HUES48 (cell line): Measurements from ENCODE around the gene LRCH3.
"Not testable (repeated sequence)": the region's sequence is repeated elsewhere in the genome, so short reads cannot be mapped to it uniquely, and the experiment has no call there.

Experiments used
- H3K27ac ChIP-seq: one replicate; pipeline ENCODE4 v1.7.0; 2013; ENCODE audit warnings: low read depth, low read length, inconsistent platforms
- H3K27me3 ChIP-seq: 2 replicates; pipeline ENCODE4 v1.6.1; 2013; ENCODE audit warnings: mild to moderate bottlenecking, low read length; ENCODE audit not compliant: control insufficient read depth, insufficient read depth
- H3K36me3 ChIP-seq: 2 replicates; pipeline ENCODE4 v1.6.1; 2013; ENCODE audit warnings: low read length; ENCODE audit not compliant: control insufficient read depth, insufficient read depth
- H3K4me1 ChIP-seq: 2 replicates; pipeline ENCODE4 v1.6.1; 2013; ENCODE audit warnings: mild to moderate bottlenecking, low read length; ENCODE audit not compliant: control insufficient read depth, insufficient read depth
- H3K4me3 ChIP-seq: 2 replicates; pipeline ENCODE4 v1.5.1; 2013; ENCODE audit warnings: mild to moderate bottlenecking, low read depth, low read length
- H3K9ac ChIP-seq: 2 replicates; pipeline ENCODE4 v1.6.1; 2013; ENCODE audit warnings: mild to moderate bottlenecking, low read depth, low read length, moderate library complexity
- H3K9me3 ChIP-seq: 2 replicates; pipeline ENCODE4 v1.6.1; 2013; ENCODE audit warnings: low read length; ENCODE audit not compliant: control insufficient read depth, insufficient read depth

LRCH3 gene

DNA sequence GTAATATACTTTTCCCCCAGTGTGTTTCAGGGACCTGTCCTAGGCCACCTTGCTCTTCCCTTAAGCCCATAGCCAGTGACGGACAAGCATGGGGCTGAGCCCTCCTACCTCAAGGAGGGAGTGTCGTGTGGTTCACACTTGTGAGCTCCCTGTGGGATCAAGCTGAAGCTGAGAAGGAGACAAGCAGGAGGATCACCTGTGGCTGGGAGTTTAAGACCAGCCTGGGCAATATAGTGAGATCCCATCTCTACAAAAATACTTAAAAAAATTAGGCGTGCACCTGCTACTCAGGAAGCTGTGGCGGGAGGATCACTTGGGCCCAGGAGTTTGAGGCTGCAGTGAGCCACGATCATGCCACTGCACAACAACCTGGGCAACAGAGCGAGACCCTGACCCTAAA lies 82.3 kb downstream of the LRCH3 start:
- H3K9me3 ChIP-seq: no peaks in the 10 kb centered on the region
- H3K4me1 ChIP-seq: no peaks in the 10 kb centered on the region
- no peak overlapping the region for H3K27ac ChIP-seq
- H3K9ac ChIP-seq: no peak overlapping the region
- no peaks in the 10 kb centered on the region for H3K27me3 ChIP-seq
- peaks cover 70% of the 10 kb centered on the region for H3K36me3 ChIP-seq
- H3K4me3 ChIP-seq: no peak overlapping the region

DNA sequence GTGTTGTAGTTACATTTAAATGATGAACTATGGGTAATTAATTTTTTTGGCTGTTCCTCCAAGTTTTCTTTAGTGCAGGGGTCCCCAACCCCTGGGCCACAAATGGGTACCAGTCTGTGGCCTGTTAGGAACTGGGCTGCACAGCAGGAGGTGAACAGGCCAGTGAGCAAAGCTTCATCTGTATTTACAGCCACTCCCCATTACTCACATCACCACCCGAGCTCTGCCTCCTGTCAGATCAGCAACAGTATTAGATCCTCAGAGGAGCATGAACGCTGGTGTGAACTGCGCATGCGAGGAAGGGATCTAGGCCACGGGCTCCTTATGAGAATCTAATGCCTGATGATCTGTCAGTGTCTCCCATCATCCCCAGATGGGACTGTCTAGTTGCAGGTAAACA lies 83.0 kb downstream of the LRCH3 start:
- no peak overlapping the region for H3K9ac ChIP-seq
- no peak overlapping the region for H3K4me3 ChIP-seq
- H3K9me3 ChIP-seq: no peaks in the 10 kb centered on the region
- peaks cover 74% of the 10 kb centered on the region for H3K36me3 ChIP-seq
- no peaks in the 10 kb centered on the region for H3K4me1 ChIP-seq
- H3K27me3 ChIP-seq: no peaks in the 10 kb centered on the region; the same call in 1 of the 2 replicates
- no peak overlapping the region for H3K27ac ChIP-seq

DNA sequence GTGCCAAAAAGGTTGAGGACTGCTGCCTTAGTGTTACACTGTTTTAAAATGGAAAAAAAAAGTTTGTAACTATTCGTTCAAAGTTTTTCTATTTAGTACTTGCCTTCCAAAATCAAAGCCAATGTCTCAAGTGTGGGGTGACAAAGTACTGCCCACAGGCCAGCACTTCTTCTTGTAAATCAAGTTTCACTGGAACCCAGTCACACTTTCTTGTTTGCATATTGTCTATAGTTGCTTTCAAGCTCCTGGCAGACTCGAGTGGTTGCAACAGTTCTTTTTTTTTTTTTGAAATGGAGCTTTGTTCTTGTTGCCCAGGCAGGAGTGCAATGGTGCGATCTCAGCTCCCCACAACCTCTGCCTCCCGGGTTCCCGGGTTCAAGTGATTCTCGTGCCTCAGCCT lies 83.6 kb downstream of the LRCH3 start:
- H3K4me1 ChIP-seq: no peaks in the 10 kb centered on the region
- no peak overlapping the region for H3K9ac ChIP-seq
- H3K27ac ChIP-seq: no peak overlapping the region
- H3K27me3 ChIP-seq: no peaks in the 10 kb centered on the region; the same call in 1 of the 2 replicates
- no peak overlapping the region for H3K4me3 ChIP-seq
- H3K36me3 ChIP-seq: peaks cover 75% of the 10 kb centered on the region
- H3K9me3 ChIP-seq: no peaks in the 10 kb centered on the region

DNA sequence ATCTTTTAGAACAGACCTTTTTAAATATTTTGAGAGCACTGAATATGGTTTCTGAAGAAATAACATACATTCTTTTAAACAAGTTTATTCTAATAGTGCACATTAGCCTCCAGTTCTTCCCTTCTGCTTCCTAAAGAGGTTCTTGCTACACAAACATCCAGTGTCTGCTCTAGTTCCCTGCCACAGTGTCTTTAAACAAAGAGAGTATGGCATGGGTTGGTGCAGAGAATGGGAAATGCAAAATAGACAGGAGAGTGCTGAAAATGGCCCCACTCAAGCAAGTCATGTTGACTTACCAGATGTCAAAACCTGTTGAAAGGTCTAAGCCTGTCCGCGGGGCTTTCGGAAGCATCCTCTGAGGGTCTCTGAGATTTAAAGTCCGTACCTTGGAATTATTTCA lies 86.8 kb downstream of the LRCH3 start:
- no peaks in the 10 kb centered on the region for H3K9me3 ChIP-seq
- peaks cover 8% of the 10 kb centered on the region for H3K27me3 ChIP-seq
- no peak overlapping the region for H3K4me3 ChIP-seq
- peaks cover 28% of the 10 kb centered on the region for H3K4me1 ChIP-seq
- peaks cover 47% of the 10 kb centered on the region for H3K36me3 ChIP-seq
- no peak overlapping the region for H3K9ac ChIP-seq
- no peak overlapping the region for H3K27ac ChIP-seq

DNA sequence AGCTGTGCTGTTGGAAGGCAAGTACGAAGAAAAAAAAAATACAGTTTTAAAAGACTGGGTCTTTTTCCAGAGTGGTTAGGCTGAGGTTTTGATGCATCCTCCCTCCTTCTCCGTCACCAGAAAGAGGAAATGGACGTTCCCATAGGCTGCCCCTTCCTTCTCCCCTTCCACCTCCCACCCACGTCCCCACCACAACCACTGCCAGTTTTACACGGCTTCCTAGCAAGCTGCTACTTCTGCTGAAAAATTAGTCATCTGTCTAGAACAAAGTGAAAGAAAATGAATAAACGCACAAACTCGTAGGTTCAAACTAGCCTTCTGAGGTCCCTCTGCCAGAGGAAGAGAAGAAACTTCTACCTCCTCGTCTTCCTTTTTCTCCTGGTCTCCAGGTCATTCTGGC lies 87.4 kb downstream of the LRCH3 start:
- Histone ChIP-seq H3K4me3 (no peak overlapping the region), H3K27me3 (peaks cover 8% of the 10 kb centered on the region), H3K9ac (no peak overlapping the region), H3K9me3 (no peaks in the 10 kb centered on the region), H3K4me1 (peaks cover 33% of the 10 kb centered on the region), H3K36me3 (peaks cover 42% of the 10 kb centered on the region), H3K27ac (no peak overlapping the region)

DNA sequence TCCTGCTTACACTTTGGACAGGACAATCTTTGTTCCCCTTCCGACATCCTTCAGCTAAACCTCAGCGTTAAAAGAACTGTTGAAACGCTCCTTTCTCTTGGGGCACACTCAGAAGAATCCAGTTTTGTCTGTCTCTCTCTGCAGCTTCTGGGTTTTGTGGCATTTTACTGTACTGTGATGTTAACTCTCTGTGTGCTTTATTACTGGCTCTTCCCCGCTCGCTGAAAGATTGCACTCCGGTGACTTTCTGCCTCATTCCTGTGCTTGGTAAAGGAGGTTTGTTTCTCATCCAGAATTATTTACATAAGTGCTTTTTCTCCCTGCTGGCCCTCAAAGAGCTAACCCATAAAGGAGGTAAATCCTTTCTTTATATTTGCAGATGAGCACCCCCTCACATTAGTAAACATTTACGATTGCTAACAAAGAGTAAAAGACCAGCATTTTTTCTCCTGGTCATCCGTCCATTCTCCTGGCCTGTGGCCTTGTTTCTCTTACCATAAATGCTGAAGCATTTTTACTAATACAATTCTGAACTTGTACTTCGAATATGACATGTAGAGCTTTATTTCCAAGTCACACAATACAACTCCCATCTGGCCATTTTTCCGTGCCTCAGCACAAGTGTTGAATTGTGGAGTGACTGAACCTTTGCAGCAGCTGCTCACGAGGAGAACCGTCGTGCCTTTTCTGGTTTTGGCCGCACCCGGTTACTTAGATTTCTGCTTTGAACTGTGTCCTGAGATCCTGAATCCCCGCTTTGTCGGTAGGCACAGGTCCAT lies 89.6 kb downstream of the LRCH3 start:
- H3K4me3 ChIP-seq: no peak overlapping the region

GRCh38 chr3:197881270-197881969 lies 90.4 kb downstream of the LRCH3 start:
- Histone ChIP-seq H3K9me3 (no peaks in the 10 kb centered on the region), H3K4me1 (peaks cover 35% of the 10 kb centered on the region), H3K4me3 (no peak overlapping the region), H3K9ac (no peak overlapping the region), H3K36me3 (peaks cover 32% of the 10 kb centered on the region), H3K27me3 (peaks cover 8% of the 10 kb centered on the region), H3K27ac (peak overlapping the region; percentile 54)

More for the DNA sequence above, 89.6 kb downstream of the LRCH3 start:
- peaks cover 8% of the 10 kb centered on the region for H3K27me3 ChIP-seq
- no peak overlapping the region for H3K9ac ChIP-seq
- no peaks in the 10 kb centered on the region for H3K9me3 ChIP-seq
- H3K27ac ChIP-seq: peak overlapping the region; percentile 67
- peaks cover 39% of the 10 kb centered on the region for H3K36me3 ChIP-seq
- peaks cover 35% of the 10 kb centered on the region for H3K4me1 ChIP-seq

- no peak overlapping the region for H3K9ac ChIP-seq
- no peak overlapping the region for H3K4me3 ChIP-seq
- H3K27me3 ChIP-seq: peaks cover 8% of the 10 kb centered on the region
- peaks cover 29% of the 10 kb centered on the region for H3K36me3 ChIP-seq
- peaks cover 35% of the 10 kb centered on the region for H3K4me1 ChIP-seq
- no peaks in the 10 kb centered on the region for H3K9me3 ChIP-seq
- H3K27ac ChIP-seq: no peak overlapping the region
These were observed 90.9 kb downstream of the LRCH3 start for GRCh38 chr3:197881970-197882338.

- Histone ChIP-seq H3K27me3 (peaks cover 8% of the 10 kb centered on the region), H3K27ac (no peak overlapping the region), H3K9ac (no peak overlapping the region), H3K9me3 (no peaks in the 10 kb centered on the region), H3K4me1 (peaks cover 35% of the 10 kb centered on the region), H3K4me3 (no peak overlapping the region), H3K36me3 (peaks cover 27% of the 10 kb centered on the region)
These were observed 91.5 kb downstream of the LRCH3 start for GRCh38 chr3:197882586-197882985.

GRCh38 chr3:197883541-197883940 lies 92.5 kb downstream of the LRCH3 start:
- Histone ChIP-seq H3K36me3 (peaks cover 18% of the 10 kb centered on the region), H3K9me3 (no peaks in the 10 kb centered on the region), H3K27me3 (peaks cover 8% of the 10 kb centered on the region), H3K9ac (no peak overlapping the region), H3K4me3 (no peak overlapping the region), H3K27ac (no peak overlapping the region), H3K4me1 (peaks cover 35% of the 10 kb centered on the region)

GRCh38 chr3:197884330-197884729 lies 93.3 kb downstream of the LRCH3 start:
- not testable (repeated sequence) for H3K27me3 ChIP-seq, H3K4me3 ChIP-seq, H3K9ac ChIP-seq, H3K9me3 ChIP-seq, H3K27ac ChIP-seq
- Histone ChIP-seq H3K4me1 (peaks cover 42% of the 10 kb centered on the region), H3K36me3 (peaks cover 11% of the 10 kb centered on the region)
